GM21526 (cell line): ENCODE data around the gene CLSTN1.
"Not testable (repeated sequence)": the region's sequence is repeated elsewhere in the genome, so short reads cannot be mapped to it uniquely, and the experiment has no call there.

Experiments
- ATAC-seq: cut with Tn5 transposase; IDR thresholded peaks from one replicate; pipeline ENCODE4 v1.9.1; 2021; ENCODE audit warnings: moderate library complexity; ENCODE audit not compliant: unreplicated experiment, low FRiP score

CLSTN1 gene

DNA sequence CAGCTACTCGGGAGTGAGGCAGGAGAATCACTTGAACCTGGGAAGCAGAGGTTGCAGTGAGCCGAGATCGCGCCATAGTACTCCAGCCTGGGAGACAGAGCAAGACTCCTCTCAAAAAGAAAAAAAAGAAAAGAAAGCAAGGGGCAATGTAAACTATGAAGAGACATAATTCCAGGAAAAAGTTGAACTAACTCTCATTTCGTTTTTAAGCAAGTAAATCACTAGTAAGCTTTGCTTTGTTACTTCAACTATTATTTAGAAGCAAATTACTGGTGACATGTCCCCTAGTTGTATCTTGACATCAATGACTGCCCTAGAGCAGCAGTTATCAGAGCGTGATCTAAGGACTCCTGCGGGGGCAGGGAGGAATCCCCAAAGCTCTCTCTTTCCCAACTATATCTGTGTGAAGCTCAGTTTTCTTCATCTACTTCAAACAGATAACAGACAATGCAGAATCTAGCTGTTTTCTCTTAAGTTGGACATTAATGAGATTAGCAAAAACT, 18.7 kb downstream of the CLSTN1 start:
- no peak for ATAC-seq

DNA sequence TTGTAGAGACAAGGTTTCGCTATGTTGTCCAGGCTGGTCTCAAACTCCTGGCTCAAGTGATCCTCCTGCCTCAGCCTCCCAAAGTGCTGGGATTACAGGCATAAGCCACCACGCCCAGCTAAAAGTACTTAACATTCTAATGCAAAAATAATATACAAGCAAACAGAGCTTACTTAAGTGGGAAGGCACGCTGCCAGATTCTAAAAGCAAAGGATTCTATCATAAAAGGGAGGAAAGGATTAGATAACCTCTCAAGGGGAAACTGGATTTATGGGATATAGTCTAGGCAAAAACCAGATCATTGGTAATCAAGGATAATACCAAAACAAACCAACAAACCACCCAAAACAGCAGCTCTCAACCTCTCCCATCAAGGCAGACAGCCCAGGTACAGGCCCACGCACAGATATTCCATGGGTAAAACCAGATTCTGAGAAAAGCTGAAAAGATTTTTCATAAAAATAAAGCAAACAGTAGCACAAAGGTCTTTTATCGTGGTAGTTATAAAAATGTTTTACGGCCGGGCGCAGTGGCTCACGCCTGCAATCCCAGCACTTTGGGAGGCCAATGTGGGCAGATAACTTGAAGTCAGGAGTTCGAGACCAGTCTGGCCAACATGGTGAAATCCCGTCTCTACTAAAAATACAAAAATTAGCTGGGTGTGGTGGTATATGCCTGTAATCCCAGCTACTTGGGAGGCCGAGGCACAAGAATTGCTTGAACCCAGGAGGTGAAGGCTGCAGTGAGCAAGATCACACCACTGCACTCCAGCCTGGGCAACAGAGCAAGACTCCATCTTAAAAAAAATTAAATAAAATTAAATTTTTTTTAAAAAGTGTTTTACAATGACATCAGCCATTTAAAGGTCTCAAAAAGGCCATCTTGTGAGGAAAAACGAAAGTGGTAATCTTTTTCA, 20.5 kb downstream of the CLSTN1 start:
- not testable (repeated sequence) for ATAC-seq

DNA sequence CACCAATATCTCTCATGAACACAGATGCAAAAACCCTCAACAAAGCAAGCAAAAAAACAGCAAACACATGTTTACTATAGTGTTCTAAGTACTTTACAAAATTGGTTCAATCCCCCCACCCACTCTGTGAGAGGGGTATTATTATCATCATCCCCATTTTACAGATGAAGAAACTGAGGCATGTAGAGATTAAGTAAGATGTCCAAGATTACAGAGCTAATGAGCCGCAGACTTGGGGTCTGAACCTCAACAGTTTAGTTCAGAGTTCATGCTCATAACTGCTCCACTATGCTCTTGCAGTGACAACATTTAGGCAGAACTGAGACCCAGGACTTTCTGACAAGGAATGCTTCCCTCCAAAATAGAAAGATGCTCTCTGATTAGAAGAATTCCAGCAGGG, 21.9 kb downstream of the CLSTN1 start:
- ATAC-seq, result no peak

DNA sequence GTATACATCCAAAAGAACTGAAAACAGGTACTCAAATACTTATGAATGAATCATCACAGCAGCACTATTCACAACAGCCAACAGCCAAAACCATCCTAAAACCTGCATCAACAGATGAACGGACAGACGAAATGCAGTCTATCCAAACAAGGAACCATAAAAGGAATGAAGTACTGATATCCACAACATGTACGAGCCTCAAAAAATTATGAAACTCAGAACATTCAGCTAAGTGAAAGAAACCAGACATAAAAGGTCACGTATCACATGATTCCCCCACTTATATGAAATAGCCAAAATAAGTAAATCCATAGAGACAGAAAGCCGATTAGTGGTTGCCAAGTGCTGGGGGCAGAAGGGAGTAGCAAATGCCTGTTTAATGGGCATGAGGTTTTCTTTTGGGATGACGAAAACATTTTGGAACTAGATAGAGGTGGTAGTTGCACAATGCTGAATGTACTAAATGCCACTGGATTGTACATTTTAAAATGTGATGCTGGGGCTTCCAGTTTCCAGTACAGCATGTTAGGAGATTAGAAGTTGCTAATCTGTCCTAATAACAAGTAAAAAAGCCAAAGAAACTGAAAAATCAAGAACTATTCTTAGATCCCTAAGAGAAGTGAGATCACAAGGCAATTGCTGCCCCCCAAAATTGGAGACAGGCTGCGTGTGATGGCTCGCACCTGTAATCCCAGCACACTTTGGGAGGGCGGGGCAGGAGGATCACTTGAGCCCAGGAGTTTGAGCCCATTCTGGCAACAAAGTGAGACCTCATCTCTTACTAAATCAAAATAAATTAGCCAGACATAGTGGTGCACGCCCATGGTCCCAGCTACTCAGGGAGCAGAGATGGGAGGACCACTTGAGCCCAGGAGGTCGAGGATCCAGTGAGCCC, 25.3 kb downstream of the CLSTN1 start:
- ATAC-seq, result no peak

DNA sequence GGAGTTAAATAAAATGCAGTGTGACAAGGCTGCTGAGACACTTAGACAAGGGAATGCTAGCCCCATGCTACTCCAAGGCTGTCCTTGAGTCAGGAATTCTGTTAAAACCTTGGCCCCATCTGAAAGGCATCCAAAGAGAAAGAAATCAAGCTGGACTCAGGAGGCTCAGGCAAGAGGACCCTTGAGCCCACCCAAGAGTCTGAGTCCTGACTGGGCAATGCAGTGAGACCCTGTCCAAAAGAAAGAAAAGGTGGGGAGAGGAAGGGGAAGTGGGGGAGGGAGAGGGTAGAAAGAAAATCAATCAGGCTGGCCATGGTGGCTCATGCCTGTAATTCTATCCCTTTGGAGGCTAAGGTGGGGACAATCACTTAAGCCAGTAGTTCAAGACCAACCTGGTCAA, 26.7 kb downstream of the CLSTN1 start:
- no peak for ATAC-seq

DNA sequence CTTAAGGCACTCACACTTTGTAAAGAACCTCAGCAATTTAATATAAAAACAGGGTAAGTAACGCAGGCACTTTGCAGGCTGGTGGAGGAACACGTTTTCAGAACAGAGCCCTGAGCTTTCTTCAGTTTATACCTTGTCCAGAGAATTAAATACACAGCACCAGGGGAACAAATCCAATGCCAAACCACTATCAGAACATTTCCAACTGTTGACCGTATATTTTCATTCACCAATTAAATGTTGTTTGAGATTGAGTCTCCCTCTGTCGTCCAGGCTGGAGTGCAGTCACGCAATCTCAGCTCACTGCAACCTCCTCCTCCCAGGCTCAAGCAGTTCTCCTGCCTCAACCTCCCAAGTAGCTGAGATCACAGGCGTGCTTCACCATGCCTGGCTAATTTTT, 29.7 kb downstream of the CLSTN1 start:
- ATAC-seq, result no peak

DNA sequence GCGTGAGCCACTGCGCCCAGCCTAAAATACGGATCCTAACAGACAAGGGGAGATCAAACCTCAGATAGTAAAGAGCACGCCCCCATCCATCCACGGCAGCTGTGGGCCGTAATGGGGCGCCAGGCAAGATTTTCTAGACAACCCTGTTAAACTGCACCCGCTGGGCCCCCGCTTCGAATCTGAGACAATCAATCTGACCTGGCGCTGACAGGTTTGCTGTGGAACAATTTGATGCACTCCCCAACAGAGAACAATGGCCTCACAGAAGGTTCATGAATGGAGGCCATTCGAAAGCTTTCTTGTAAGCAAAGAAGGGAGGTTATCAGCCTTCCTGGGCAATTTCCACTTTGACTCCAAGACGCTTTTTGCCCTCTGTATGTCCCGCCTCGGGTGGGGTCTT, 30.5 kb downstream of the CLSTN1 start:
- no peak for ATAC-seq

DNA sequence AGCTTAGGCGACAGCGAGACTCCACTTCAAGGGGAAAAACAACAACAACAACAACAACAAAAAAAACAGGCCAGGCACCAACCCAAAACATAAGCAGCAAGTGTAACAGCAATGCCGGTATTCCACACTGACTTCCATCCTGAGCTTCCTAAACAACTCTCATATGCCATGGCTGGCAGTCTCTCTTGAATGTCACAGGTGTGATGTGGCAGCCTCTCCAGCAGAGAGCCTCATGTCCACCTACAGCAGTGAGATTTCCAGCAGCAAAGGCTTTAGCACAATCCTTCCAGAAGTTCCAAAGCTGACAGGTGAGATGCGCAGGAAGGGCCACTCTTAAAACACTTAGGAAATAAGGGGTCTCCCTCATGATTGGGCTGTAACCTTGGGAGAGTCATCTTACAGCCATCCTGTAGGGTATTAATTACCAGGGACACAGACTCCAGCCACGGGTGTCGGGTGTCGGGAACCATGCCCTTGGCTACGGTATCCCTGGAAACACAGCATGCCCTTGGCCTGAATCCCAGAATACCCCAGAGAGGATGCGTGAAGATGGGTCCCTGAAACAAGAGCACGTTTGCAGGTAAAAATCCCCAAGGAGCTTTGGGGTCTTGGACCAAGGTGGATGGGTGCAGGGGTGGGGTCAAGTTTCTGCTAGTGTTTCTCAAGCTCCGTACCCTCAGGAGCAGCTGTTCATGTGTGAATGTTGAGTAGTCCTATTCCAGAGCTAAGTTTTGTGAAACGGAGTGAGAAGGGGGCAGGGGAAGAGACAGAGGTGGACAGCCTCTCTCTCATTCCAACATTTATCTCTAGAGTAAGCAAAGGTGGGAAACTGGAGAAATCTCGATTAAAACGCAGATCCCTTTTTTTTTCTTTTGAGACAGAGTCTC, 31.4 kb downstream of the CLSTN1 start:
- no peak for ATAC-seq

DNA sequence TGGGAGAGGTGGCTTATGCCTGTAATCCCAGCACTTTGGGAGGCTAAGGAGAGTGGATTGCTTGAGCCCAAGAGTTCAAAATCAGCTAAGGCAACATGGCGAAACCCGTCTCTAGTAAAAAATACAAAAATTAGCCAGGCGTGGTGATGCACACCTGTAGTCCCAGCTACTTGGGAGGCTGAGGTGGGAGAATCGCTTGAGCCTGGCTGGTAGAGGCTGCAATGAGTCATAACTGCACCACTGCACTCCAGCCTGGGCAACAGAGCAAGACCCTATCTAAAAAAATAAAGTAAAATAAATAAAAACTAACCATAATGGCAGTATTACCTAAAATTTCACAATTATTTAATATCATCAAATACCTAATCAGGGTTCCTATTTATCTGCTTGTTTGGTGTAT, 34.1 kb downstream of the CLSTN1 start:
- ATAC-seq, result not testable (repeated sequence)

DNA sequence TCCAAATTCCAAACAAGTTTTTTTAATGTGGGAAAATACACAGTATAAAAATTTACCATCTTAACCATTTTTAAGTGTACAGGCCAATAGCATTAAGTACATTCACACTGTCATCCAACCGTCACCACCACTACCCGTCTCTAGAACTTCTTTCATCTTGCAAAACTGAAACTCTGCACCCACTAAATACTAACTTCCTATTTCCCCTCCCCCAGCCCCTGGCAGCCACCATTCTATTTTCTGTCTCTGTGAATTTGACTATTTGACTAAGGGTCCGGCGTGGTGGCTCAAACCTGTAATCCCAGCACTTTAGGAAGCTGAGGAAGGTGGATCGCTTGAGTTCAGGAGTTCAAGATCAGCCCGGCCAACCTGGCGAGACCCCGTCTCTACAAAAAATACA, 36.1 kb downstream of the CLSTN1 start:
- ATAC-seq, result peak; percentile 71

DNA sequence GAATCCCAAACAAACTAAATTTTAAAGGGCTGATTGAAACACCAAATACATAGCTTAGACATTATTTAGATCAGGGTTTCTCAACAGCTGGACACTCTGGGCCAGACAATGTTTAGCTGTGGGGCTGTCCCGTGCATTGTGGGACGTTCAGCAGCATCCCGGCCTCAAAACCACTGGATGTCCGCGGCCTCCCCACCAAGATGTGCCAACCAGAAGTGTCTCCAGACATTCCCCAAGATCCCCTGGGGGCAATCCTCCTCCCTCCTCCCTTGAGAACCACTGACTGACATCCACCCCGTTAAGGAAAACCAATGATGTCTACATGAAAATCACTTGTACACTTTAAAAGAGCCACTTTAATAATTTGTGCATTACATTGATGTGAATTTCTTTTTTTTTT, 38.4 kb downstream of the CLSTN1 start:
- ATAC-seq, result no peak

DNA sequence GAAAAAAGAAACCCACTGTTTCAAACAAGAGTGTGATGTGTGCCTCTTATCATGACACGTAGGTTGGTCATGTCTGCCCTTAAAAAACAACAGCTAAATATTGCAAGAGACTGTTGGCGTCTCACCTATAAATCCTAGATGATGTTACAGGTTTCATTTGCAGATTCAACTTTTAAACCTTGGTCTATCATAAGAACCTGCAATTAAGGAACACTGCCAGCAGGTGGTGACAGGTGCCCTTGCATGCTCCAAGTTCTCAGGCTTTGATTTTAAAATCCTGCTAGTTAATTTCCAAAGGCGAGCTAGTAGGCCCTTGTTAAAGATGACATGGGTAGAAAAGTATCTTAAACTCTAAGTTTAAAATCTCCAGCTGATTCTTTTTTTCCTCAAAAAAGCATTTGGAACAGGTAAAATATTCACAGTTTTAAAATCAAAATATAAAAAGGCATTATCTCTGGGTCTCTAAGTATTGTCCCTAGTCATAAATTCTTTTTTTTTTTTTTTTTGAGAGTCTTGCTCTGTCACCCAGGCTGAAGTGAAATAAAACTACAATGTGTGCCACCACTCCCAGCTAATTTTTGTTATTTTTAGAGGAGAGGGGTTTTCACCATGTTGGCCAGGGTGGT, 39.1 kb downstream of the CLSTN1 start:
- ATAC-seq, result no peak

DNA sequence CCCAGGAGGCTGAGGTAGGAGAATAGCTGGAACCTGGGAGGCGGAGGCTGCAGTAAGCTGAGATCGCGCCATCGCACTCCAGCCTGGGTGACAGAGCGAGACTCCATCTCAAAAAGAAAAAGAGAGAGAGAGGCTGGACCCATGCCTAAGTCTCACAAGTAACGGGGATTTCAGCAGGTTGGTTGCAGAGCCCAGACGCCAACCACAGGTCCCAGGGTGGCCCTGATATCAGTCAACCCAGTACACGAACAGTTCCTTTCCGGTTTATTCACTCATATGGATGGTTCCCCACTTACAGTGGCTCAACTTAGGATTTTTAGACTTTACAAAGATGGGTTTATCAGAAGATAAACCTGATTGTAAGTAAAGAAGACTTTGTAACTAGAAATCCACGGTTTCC, 40.9 kb downstream of the CLSTN1 start:
- no peak for ATAC-seq

DNA sequence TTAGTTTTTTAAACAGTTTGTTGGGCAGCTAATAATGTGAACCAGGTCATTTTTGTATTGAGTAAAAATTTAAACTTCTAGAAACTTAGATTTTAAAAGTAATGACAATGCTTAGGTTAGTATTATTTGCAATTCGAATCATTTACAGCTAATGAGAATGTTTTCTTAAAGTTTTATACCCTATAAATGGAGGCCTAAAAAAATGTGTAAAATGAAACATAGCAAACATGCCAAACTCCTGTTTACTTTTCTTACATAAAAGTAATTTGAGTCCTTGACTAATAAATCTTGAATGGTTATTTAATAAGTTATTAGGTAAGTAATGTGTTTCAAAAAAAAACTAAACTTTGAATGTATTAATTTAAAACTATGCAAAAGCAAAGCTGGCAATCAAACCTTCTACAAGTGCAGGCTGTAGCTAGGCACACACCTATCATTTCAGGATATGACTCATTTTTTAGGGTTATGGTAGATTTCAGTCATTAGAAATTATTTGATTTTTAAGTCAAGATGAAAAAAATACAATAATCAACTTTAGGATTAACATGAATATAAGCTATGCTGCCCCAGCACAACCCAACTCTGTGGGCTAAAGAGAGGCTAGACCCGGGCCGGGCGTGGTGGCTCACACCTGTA, 41.5 kb downstream of the CLSTN1 start:
- ATAC-seq, result no peak

DNA sequence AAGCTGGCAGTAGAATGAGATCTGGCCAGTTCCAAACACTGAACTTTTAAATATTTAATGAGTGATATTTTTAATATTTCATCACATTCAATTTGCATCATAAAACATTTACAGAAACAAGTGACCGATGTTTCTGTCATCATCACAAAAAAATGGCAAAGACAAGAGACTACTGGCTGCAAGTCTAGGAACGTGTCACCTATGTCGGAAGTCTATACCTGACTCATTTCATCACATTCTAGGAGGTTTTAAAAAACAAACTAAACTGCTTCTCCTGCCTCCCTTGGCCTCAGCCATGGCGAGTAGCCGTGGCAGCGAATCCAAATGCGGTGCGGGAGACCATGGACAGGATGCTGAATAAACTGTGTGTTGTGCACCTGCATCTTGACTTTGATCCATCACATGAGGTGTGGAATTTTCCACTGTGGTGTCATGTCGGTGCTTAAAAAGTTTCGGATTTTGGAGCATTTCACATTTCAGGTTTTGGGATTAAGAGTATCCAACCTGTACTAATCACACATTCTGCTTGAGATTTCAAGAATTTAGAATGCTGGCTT, 43.1 kb downstream of the CLSTN1 start:
- no peak for ATAC-seq

DNA sequence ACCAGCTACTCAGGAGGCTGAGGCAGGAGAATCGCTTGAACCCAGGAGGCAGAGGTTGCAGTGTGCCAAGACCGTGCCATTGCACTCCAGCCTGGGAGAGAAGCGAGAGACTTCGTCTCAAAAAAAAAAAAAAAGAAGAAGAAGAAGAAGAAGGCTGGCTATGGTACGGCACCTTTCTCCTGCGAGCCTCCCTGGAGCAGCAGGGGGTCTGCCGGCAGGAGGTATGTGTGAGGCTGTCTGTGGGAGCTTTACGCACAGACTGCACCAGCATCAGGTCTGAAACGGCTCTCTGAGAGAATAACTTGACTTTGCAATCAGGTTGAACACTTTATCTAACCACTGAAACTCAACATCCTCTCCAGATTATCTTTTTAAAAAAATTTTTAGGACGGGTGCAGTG, 44.9 kb downstream of the CLSTN1 start:
- ATAC-seq, result no peak

DNA sequence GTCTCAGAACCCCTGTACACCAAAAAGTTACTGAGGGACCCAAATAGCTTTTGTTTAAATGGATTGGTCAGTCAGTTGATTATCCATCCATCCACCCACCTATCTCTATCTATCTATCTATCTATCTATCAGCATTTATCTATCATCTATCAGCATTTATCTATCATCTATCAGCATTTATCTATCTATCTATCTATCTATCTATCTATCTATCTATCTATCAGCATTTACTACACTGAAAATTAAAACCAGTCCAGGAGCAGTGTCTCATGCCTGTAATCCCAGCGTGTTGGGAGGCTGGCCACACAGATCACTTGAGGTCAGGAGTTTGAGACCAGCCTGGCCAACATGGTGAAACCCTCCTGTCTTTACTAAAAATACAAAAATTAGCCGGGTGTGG, 47.1 kb downstream of the CLSTN1 start:
- ATAC-seq, result no peak

DNA sequence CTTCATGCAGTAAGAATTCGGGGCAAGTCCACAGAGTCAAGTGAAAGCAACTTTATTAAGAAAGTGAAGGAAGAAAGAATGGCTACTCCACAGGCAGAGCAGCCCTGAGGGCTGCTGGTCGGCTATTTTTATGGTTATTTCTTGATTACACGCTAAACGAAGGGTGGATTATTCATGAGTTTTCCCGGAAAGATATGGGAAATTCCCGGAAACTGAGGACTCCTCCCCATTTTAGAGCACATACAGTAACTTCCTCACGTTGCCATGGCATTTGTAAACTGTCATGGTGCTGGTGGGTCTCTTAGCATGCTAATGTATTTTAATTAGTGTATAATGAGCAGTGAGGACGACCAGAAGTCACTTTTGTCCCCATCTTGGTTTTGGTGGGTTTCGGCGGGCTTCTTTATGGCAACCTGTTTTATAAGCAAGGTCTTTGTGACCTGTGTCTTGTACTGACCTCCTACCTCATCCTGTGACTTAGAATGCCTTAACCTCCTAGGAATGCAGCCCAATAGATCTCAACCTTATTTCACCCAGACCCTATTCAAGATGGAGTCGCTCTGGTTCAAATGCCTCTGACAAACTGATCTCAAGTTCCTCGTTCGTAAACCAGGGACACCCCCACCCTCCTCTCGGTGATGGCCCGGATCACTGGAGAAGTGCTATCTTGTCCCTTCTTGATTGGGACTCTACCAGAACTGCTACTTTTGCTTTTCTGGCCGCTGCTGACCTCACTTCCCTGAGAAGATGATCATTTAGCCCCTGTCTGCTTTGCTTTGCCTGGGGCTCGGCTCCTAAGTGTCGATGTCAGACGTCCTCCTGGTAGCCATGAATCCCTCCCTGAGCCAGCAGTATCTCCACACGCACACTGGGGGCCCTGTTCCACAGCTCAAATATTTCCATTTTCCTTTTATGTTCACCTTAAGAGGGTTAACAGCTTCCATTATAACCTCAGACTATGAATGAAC, 48.8 kb downstream of the CLSTN1 start:
- ATAC-seq, result no peak
